Caco-2 (cell line): ENCODE data around the gene TMC1. TPM values are rescaled to one million over a fixed set of nuclear protein-coding genes. Genes with fewer than 3 reads are reported as not detected.
"Not testable (repeated sequence)": the region's sequence is repeated elsewhere in the genome, so short reads cannot be mapped to it uniquely, and the experiment has no call there.

ENCODE experiments used
- BruUV-seq: library from RNA; stranded (reverse); fragments of 400-500 nt; replicated peaks from 2 replicates; lab custom pipeline; 2021; lab: Mats Ljungman, UMichigan
- CTCF ChIA-PET: fragments of 300-600 bp; sonication (Branson Sonifier 250); formaldehyde crosslinking; loops from one replicate; lab custom pipeline; 2022; ENCODE audit warnings: antibody characterized with exemption; lab: Charles Lee
- POLR2A ChIA-PET: fragments of 300-600 bp; sonication (Branson Sonifier 250); formaldehyde crosslinking; loops from one replicate; lab custom pipeline; 2022; ENCODE audit warnings: antibody characterized with exemption; lab: Charles Lee
- DNase-seq, 2 experiments: peaks; one replicate each; pipeline versions ENCODE4 v3.0.0 to v3.0.0-alpha.2; 2020 to 2022
- H3K27me3 ChIP-seq: replicated peaks from 2 replicates; pipeline ENCODE4 v1.6.0; 2011; ENCODE audit warnings: low read length; ENCODE audit not compliant: control insufficient read depth, insufficient read depth
- H3K36me3 ChIP-seq: 2 replicates; pipeline ENCODE4 v1.5.1; 2011; ENCODE audit warnings: low read length; ENCODE audit not compliant: control insufficient read depth, insufficient read depth
- H3K4me1 ChIP-seq: fragments of 250-450 bp; sonication (Bioruptor Pico); 2 replicates; pipeline ENCODE4 v1.5.1; 2020; ENCODE audit warnings: mild to moderate bottlenecking
- H3K4me3 ChIP-seq: 2 replicates; pipeline ENCODE4 v1.5.1; 2011; ENCODE audit warnings: low read depth, mild to moderate bottlenecking, control low read depth, low read length
- H3K9me3 ChIP-seq: fragments of 250-450 bp; sonication (Bioruptor Pico); 2 replicates; pipeline ENCODE4 v1.5.1; 2020; ENCODE audit warnings: mild to moderate bottlenecking, moderate library complexity
- H3K27ac Mint-ChIP-seq: one replicate; pipeline ENCODE4 v1.8.0; 2022; ENCODE audit warnings: mixed read lengths; ENCODE audit not compliant: unreplicated experiment
- H3K27me3 Mint-ChIP-seq: one replicate; pipeline ENCODE4 v1.8.0; 2022; ENCODE audit warnings: mixed read lengths; ENCODE audit not compliant: insufficient read depth, unreplicated experiment
- H3K36me3 Mint-ChIP-seq: one replicate; pipeline ENCODE4 v1.8.0; 2022; ENCODE audit warnings: mild to moderate bottlenecking, mixed read lengths; ENCODE audit not compliant: insufficient read depth, unreplicated experiment
- H3K4me1 Mint-ChIP-seq: one replicate; pipeline ENCODE4 v1.8.0; 2022; ENCODE audit warnings: low read depth, mixed read lengths; ENCODE audit not compliant: unreplicated experiment
- H3K4me3 Mint-ChIP-seq: one replicate; pipeline ENCODE4 v1.8.0; 2022; ENCODE audit warnings: mild to moderate bottlenecking, moderate library complexity, mixed read lengths; ENCODE audit not compliant: unreplicated experiment
- H3K9me3 Mint-ChIP-seq: one replicate; pipeline ENCODE4 v1.8.0; 2022; ENCODE audit warnings: mixed read lengths; ENCODE audit not compliant: unreplicated experiment
- intact Hi-C: fragments of 100-400 bp; cut with micrococcal nuclease; formaldehyde crosslinking; loops from one replicate; pipeline ENCODE4 v1.10.0; 2022; ENCODE audit not compliant: unreplicated experiment
- total RNA-seq: library from RNA; stranded (reverse); gene quantifications from 2 replicates; pipeline ENCODE4 v1.2.3, GENCODE V29; 2022
- TF ChIP-seq, protein P1 (sequence below), 2 experiments: fragments of 200-600 bp in 1 of 2; IDR thresholded peaks; 1 replicate in 1 of 2; 2 replicates in 1 of 2; pipeline versions ENCODE4 v1.5.1 to v1.8.0; 2011 to 2022; ENCODE audit warnings: antibody characterized with exemption in 1 of 2, control low read depth in 1 of 2, inconsistent platforms in 1 of 2, low read depth in 1 of 2, low read length in 1 of 2, mild to moderate bottlenecking in 1 of 2, moderate library complexity in 1 of 2; ENCODE audit not compliant: insufficient read depth in 1 of 2, severe bottlenecking in 1 of 2, unreplicated experiment in 1 of 2

TMC1 gene
- total RNA-seq, 1 experiment from 2014 or later = not detected

DNA sequence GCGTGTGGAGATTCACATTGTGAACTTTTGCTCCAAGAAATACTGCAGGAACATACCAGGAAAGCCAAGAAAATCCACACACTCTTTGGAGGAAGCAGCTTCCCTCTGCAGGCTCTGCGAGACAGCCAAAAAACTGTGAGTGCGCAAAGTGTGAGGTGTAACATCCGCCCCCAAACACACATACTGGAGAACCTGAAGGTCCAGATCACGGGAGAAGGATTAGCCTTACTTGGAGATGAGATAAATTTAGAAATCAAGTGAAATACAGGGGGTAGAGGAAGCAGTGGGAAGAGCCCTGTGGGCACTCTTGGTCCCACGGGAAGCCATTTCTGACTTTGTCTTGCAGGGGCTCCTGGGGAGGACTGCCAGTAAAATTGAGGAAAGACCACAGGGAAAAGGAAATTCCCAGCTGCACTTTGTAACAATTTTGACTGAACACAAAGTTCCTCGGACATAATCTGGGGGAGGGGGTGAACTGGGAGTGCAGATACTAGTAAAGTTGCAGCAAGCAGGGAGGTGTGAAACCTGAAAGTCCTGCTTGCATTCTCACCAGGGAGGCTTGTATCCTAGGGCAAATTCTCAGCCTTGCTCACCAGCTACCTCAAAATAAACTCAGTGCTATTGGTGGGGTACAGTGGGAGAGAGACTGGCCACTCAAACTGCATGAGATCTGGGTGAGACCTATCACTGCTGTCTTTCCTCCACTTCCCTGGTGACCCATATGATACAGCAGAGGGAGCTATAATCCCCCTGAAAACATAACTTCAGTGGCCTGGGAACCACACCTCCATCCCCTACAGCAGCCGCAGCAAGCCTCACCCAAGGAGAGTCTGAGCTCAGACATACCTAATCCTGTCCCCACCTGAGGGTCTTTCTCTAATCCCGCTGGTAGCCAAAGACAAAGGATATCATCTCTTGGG lies 322.4 kb downstream of the TMC1 start:
- Mint-ChIP-seq H3K27me3 (no peaks in the 10 kb centered on the region), H3K9me3 (no peaks in the 10 kb centered on the region), H3K27ac (no peak overlapping the region), H3K36me3 (no peaks in the 10 kb centered on the region), H3K4me3 (no peak overlapping the region), H3K4me1 (no peaks in the 10 kb centered on the region)
- Histone ChIP-seq H3K9me3 (no peaks in the 10 kb centered on the region), H3K36me3 (no peaks in the 10 kb centered on the region), H3K4me3 (no peak overlapping the region), H3K27me3 (no peaks in the 10 kb centered on the region), H3K4me1 (no peaks in the 10 kb centered on the region)
- ChIA-PET POLR2A (no interaction called here), CTCF (interaction anchor here (1.0 kb wide), 1 partner anchor 13 kb away, joined by 3 read pairs; no protein-coding TSS in a partner anchor)
- DNase-seq = peak in 1 of 2 experiments; percentile 1
- TF ChIP-seq, protein P1, sequence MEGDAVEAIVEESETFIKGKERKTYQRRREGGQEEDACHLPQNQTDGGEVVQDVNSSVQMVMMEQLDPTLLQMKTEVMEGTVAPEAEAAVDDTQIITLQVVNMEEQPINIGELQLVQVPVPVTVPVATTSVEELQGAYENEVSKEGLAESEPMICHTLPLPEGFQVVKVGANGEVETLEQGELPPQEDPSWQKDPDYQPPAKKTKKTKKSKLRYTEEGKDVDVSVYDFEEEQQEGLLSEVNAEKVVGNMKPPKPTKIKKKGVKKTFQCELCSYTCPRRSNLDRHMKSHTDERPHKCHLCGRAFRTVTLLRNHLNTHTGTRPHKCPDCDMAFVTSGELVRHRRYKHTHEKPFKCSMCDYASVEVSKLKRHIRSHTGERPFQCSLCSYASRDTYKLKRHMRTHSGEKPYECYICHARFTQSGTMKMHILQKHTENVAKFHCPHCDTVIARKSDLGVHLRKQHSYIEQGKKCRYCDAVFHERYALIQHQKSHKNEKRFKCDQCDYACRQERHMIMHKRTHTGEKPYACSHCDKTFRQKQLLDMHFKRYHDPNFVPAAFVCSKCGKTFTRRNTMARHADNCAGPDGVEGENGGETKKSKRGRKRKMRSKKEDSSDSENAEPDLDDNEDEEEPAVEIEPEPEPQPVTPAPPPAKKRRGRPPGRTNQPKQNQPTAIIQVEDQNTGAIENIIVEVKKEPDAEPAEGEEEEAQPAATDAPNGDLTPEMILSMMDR (IDR thresholded peaks at IDR 0.05; ENCODE audit: insufficient read depth in 1 of 2, low read depth in 1 of 2, low read length in 1 of 2, severe bottlenecking in 1 of 2, unreplicated experiment in 1 of 2) = no peak
- intact Hi-C loops = no loop called here
- no TSS peak for BruUV-seq

DNA sequence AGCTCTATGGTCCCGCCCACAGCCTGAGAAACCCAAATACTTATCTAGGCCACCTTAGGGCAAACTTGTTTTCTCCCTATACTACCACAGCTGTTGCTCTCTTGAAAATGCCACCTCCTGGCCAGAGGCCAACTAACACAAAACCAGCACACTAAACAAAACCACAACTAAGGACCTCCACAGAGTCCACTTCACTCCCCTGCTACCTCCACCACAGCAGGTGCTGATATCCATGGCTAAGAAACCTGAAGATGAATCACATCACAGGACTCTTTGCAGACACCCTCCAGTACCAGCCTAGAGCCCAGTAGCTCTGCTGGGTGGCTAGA lies 323.0 kb downstream of the TMC1 start:
- TF ChIP-seq, protein P1 (IDR thresholded peaks at IDR 0.05; ENCODE audit: insufficient read depth in 1 of 2, low read depth in 1 of 2, low read length in 1 of 2, severe bottlenecking in 1 of 2, unreplicated experiment in 1 of 2) = no peak
- Histone ChIP-seq H3K4me1 (no peaks in the 10 kb centered on the region), H3K36me3 (no peaks in the 10 kb centered on the region), H3K4me3 (no peak overlapping the region), H3K27me3 (no peaks in the 10 kb centered on the region), H3K9me3 (no peaks in the 10 kb centered on the region)
- intact Hi-C loops = no loop called here
- Mint-ChIP-seq H3K4me1 (no peaks in the 10 kb centered on the region), H3K36me3 (no peaks in the 10 kb centered on the region), H3K4me3 (no peak overlapping the region), H3K9me3 (no peaks in the 10 kb centered on the region), H3K27me3 (no peaks in the 10 kb centered on the region), H3K27ac (no peak overlapping the region)
- POLR2A ChIA-PET = no interaction called here
- BruUV-seq = no TSS peak
- CTCF ChIA-PET = interaction anchor here (1.0 kb wide), 1 partner anchor 13 kb away, joined by 3 read pairs; no protein-coding TSS in a partner anchor
- no peak for DNase-seq

DNA sequence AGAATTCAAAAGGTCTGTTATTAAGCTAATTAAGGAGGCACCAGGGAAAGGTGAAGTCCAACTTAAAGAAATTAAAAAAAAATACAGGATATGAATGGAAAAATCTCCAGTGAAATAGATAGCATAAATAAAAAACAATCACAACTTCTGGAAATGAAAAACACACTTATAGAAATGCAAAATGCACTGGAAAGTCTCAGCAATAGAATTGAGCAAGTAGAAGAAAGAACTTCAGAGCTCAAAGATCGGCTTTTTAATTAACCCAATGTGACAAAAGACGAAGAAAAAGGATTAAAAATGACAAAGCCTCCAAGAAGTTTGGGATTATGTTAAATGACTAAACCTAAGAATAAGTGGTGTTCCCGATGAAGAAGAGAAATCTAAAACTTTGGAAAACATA lies 323.6 kb downstream of the TMC1 start:
- H3K9me3 ChIP-seq, H3K27me3 ChIP-seq, H3K4me1 ChIP-seq, H3K36me3 ChIP-seq, H3K9me3 Mint-ChIP-seq, intact Hi-C loops, H3K4me3 ChIP-seq, BruUV-seq, H3K4me3 Mint-ChIP-seq, CTCF ChIA-PET, H3K27me3 Mint-ChIP-seq, H3K4me1 Mint-ChIP-seq, POLR2A ChIA-PET, H3K36me3 Mint-ChIP-seq, H3K27ac Mint-ChIP-seq, DNase-seq: not testable (repeated sequence)

DNA sequence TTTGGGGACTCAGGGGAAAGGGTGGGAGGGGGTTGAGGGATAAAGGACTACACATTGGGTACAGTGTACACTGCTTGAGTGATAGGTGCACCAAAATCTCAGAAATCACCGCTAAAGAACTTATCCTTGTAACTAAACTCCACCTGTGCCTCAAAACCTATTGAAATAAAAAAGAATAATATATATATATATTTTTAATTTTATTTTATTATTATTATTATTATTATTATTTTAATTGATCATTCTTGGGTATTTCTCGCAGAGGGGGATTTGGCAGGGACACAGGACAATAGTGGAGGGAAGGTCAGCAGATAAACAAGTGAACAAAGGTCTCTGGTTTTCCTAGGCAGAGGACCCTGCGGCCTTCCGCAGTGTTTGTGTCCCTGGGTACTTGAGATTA lies 328.8 kb downstream of the TMC1 start:
- BruUV-seq, H3K4me1 Mint-ChIP-seq, CTCF ChIA-PET: not testable (repeated sequence)

More for the DNA sequence above, 328.8 kb downstream of the TMC1 start:
- H3K27me3 ChIP-seq, DNase-seq, POLR2A ChIA-PET, H3K4me1 ChIP-seq, H3K9me3 ChIP-seq, H3K36me3 ChIP-seq, H3K9me3 Mint-ChIP-seq, H3K36me3 Mint-ChIP-seq, H3K27me3 Mint-ChIP-seq, intact Hi-C loops, H3K4me3 Mint-ChIP-seq, H3K27ac Mint-ChIP-seq, H3K4me3 ChIP-seq: not testable (repeated sequence)
